ENCODE results near the gene SLPI.

SLPI gene

DNA sequence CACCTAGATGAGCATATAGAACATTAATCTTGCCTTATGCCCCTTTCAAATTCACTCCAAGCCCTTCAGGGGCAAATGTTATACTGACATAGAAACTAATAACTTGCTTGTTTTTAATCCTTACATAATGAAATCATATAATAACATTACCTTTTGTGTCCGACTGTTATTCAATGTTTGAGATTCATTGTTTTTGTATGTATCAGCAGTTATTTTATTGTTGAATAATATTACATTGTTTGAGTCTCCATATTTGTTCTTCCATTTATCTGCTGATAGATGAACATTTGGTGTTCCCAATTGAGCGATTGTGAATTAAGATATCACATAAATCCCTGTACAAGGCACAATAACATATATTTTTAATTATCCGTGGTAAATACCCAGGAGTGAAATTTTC, 41.5 kb downstream of the SLPI start:
- DNase-seq (ENCODE audit: low spot score), result no peak

DNA sequence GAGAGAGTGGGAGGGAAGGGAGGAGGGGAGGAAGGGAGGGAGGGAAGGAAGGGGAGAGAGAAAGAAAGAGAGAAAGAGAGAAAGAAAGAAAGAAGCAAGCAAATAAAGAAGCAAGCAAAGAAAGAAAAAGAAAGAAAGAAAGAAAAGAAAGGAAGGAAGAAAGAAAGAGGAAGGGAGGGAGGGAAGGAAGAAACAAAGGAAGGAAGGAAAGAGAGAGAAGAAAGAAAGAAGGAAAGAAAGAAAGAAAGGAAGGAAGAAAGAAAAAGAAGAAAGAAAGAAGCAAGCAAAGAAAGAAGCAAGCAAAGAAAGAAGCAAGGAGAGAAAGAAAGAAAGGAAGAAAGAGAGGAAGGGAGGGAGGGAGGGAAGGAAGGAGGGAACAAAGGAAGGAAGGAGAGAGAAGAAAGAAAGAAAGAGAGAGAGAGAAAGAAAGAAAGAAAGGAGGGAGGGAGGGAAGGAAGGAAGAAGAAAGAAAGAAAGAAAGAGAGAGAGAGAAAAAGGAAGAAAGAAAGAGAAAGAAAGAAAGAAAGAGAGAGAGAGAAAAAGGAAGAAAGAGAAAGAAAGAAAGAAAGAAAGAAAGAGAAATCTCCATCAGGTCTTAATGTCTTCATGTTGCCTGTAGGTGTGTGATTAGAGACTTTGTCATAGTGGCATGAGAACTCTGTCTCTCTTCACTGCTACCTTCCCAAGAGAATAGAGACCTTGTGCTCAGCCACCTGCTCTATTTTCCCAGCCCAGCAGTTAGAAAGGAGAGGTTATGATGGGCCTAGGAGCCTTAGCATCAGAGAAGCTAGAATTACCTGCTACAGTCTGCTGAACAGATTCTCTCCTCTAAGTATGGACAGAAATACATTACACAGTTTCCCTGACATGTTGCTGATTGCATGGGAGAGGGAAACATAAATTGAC, 42.5 kb downstream of the SLPI start:
- DNase-seq (ENCODE audit: low spot score), result no peak

- no peak for DNase-seq (ENCODE audit: low spot score)
These were observed 44.4 kb downstream of the SLPI start for GRCh38 chr20:45209924-45210323.

GRCh38 chr20:45206725-45207124, 47.6 kb downstream of the SLPI start, which contains the start of gene SEMG1:
SEMG1 (plus strand) TSS chr20:45207033; CDS start chr20:45207054, 21 bp downstream.
- DNase-seq (ENCODE audit: low spot score), result no peak
